Neuronal stem cell (in vitro differentiated cells): ENCODE data around the gene DOK3.
A peak's percentile ranks its signal among the peaks of the same experiment; 100 is the strongest.

Experiments
- DNase-seq: peaks from one replicate; pipeline ENCODE4 v3.0.0-alpha.2; 2013; ENCODE audit warnings: low spot score
- H2AFZ ChIP-seq: one replicate; pipeline ENCODE4 v1.6.1; 2013; ENCODE audit warnings: mild to moderate bottlenecking, low read length, inconsistent platforms
- H2AK5ac ChIP-seq: 2 replicates; pipeline ENCODE4 v1.6.1; 2013; ENCODE audit warnings: low read depth, mild to moderate bottlenecking, inconsistent platforms, low read length, moderate library complexity, mixed read lengths
- H2BK120ac ChIP-seq: 2 replicates; pipeline ENCODE4 v1.6.1; 2013; ENCODE audit warnings: low read depth, mild to moderate bottlenecking, inconsistent platforms, low read length, moderate library complexity, mixed read lengths
- H2BK12ac ChIP-seq: one replicate; pipeline ENCODE4 v1.6.1; 2013; ENCODE audit warnings: low read length, inconsistent platforms
- H2BK15ac ChIP-seq: 2 replicates; pipeline ENCODE4 v1.6.1; 2013; ENCODE audit warnings: mild to moderate bottlenecking, low read length, inconsistent platforms, mixed read lengths
- H2BK5ac ChIP-seq: one replicate; pipeline ENCODE4 v1.6.1; 2013; ENCODE audit warnings: inconsistent platforms, mild to moderate bottlenecking, low read length, moderate library complexity
- H3K14ac ChIP-seq: one replicate; pipeline ENCODE4 v1.6.1; 2013; ENCODE audit warnings: low read length, inconsistent platforms
- H3K18ac ChIP-seq: 2 replicates; pipeline ENCODE4 v1.6.1; 2013; ENCODE audit warnings: low read length, inconsistent platforms
- H3K23ac ChIP-seq: 2 replicates; pipeline ENCODE4 v1.6.1; 2013; ENCODE audit warnings: low read depth, mild to moderate bottlenecking, mixed read lengths, low read length, inconsistent platforms; ENCODE audit not compliant: poor library complexity
- H3K27ac ChIP-seq: replicated peaks from 3 replicates; pipeline ENCODE4 v1.5.1; 2013; ENCODE audit warnings: low read length, inconsistent platforms
- H3K27me3 ChIP-seq, 3 experiments: 2 replicates each; pipeline ENCODE4 v1.6.1; 2013; ENCODE audit warnings: low read length in 3 of 3, mild to moderate bottlenecking in 2 of 3, inconsistent platforms in 1 of 3, low read depth in 1 of 3, mixed read lengths in 1 of 3, moderate library complexity in 1 of 3; ENCODE audit not compliant: control insufficient read depth in 3 of 3, insufficient read depth in 3 of 3
- H3K36me3 ChIP-seq, 2 donors: replicated peaks in 1 of 2; 2 replicates each; pipeline ENCODE4 v1.6.1; 2013; ENCODE audit warnings: low read length in 2 of 2; ENCODE audit not compliant: control insufficient read depth in 2 of 2, insufficient read depth in 2 of 2
- H3K4ac ChIP-seq: 2 replicates; pipeline ENCODE4 v1.6.1; 2013; ENCODE audit warnings: inconsistent platforms, mild to moderate bottlenecking, low read length, moderate library complexity
- H3K4me1 ChIP-seq, 2 donors: 1 replicate in 1 of 2; 2 replicates in 1 of 2; pipeline ENCODE4 v1.6.1; 2013; ENCODE audit warnings: low read length in 2 of 2, low read depth in 1 of 2; ENCODE audit not compliant: control insufficient read depth in 2 of 2, insufficient read depth in 1 of 2
- H3K4me2 ChIP-seq: one replicate; pipeline ENCODE4 v1.6.1; 2013; ENCODE audit warnings: mild to moderate bottlenecking, low read length, inconsistent platforms; ENCODE audit not compliant: insufficient read depth, poor library complexity, severe bottlenecking
- H3K4me3 ChIP-seq, 2 donors: 2 replicates each; pipeline ENCODE4 v1.5.1; 2013; ENCODE audit warnings: low read length in 2 of 2, mild to moderate bottlenecking in 2 of 2, inconsistent platforms in 1 of 2, moderate library complexity in 1 of 2
- H3K79me1 ChIP-seq: one replicate; pipeline ENCODE4 v1.6.1; 2013; ENCODE audit warnings: low read depth, mild to moderate bottlenecking, inconsistent platforms, low read length, moderate library complexity
- H3K9ac ChIP-seq: one replicate; pipeline ENCODE4 v1.6.1; 2013; ENCODE audit warnings: mild to moderate bottlenecking, low read depth, low read length, inconsistent platforms; ENCODE audit not compliant: poor library complexity
- H3K9me3 ChIP-seq, 2 donors: replicated peaks in 1 of 2; 2 replicates each; pipeline versions ENCODE3 to v1.6.1; 2013; ENCODE audit warnings: low read length in 2 of 2, mild to moderate bottlenecking in 2 of 2, inconsistent platforms in 1 of 2, low read depth in 1 of 2, mixed read lengths in 1 of 2, moderate library complexity in 1 of 2; ENCODE audit not compliant: control insufficient read depth in 2 of 2, insufficient read depth in 1 of 2
- H4K8ac ChIP-seq: one replicate; pipeline ENCODE4 v1.6.1; 2013; ENCODE audit warnings: low read depth, mild to moderate bottlenecking, inconsistent platforms, low read length, moderate library complexity
- H4K91ac ChIP-seq: one replicate; pipeline ENCODE4 v1.6.1; 2013; ENCODE audit warnings: low read length, low read depth, mild to moderate bottlenecking, inconsistent platforms; ENCODE audit not compliant: poor library complexity
- WGBS, 2 donors: extraction: QIAGEN DNeasy Blood & Tissue Kit; methylation state at CpG; one replicate each; pipeline ENCODE4 v1.1.7; 2013; ENCODE audit warnings: missing lambda C conversion rate in 2 of 2, mixed read lengths in 1 of 2; ENCODE audit not compliant: insufficient read length in 2 of 2, insufficient replicate concordance in 1 of 2; ENCODE audit errors: extremely low coverage in 2 of 2; 5-methylcytosine and 5-hydroxymethylcytosine counted together

The DOK3 gene

GRCh38 chr5:177478711-177479646 lies 30.6 kb downstream of the DOK3 start:
- H2BK5ac ChIP-seq, result peak overlapping the region; percentile 25
- peaks cover 0 to 1% of the 10 kb centered on the region in 2 donors for H3K9me3 ChIP-seq
- H3K36me3 ChIP-seq, result peaks cover 29 to 44% of the 10 kb centered on the region in 2 donors
- H3K4me1 ChIP-seq, result peaks cover 7 to 12% of the 10 kb centered on the region in 2 donors
- H3K27me3 ChIP-seq, result no peaks in the 10 kb centered on the region
- H3K4me3 ChIP-seq, result no peak overlapping the region
- no peak overlapping the region for H4K8ac ChIP-seq
- H2BK120ac ChIP-seq, result no peak overlapping the region
- H3K4me2 ChIP-seq, result no peak overlapping the region
- H3K14ac ChIP-seq, result no peak overlapping the region
- no CpG with 5 or more reads among the region's 18 CpGs for WGBS, 2 donors
- no peak overlapping the region for H3K4ac ChIP-seq
- no peak overlapping the region for H2BK15ac ChIP-seq
- H3K23ac ChIP-seq, result peak overlapping the region; percentile 74
- H3K9ac ChIP-seq, result peak overlapping the region; percentile 35
- H2AK5ac ChIP-seq, result peak overlapping the region; percentile 7
- DNase-seq, result no peak
- peak overlapping the region; percentile 29 for H3K18ac ChIP-seq
- no peak overlapping the region for H2BK12ac ChIP-seq
- H2AFZ ChIP-seq, result no peak overlapping the region
- H3K27ac ChIP-seq, result no peak overlapping the region
- peaks cover 8% of the 10 kb centered on the region for H3K79me1 ChIP-seq
- no peak overlapping the region for H4K91ac ChIP-seq

DNA sequence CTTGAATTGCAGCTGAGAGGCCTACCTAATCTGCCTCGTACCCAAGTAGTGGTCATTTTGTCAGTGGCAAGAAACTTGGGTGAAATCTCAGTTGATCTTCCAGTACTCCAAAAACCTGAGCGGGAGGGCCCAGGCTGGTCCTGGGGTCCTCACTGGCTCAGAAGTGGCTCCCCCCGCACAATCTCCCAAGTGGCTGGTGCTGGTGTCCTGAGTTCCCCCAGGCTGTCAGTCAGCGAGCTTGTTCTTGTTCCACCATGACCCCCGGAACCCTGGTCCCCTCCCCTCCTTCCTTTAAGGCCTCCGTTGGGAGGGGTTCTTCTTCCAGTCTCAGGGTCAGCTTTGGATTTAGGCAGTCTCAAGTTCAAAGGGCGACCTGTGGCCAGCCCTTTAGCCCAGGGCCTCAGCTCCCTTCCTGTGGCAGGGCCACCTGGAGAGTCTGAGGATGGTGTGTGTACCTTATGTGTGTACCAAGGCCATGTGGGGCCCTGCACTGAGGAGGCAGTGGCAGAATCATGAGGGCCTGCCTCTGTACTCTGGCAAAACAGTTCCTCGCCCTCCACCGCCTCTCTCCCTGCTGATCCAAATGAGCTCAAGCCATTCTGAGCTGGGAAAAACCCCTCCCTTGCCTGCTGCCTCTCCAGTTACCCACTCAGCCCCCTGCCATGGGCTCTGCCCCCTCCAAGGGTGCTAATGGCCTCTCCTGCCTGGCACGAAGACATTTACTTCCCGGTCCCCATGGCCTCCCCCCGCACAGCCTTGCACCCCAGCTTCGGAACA lies 31.7 kb downstream of the DOK3 start:
- Histone ChIP-seq H2AK5ac (no peak overlapping the region), H3K4me2 (no peak overlapping the region), H3K4ac (no peak overlapping the region), H3K36me3 (peaks cover 19 to 34% of the 10 kb centered on the region in 2 donors), H2AFZ (no peak overlapping the region), H2BK12ac (no peak overlapping the region), H3K9ac (no peak overlapping the region), H3K27me3 (no peaks in the 10 kb centered on the region), H3K4me1 (peaks cover 8 to 14% of the 10 kb centered on the region in 2 donors), H3K27ac (no peak overlapping the region), H4K8ac (no peak overlapping the region), H3K23ac (no peak overlapping the region), H3K18ac (no peak overlapping the region), H2BK5ac (peak overlapping the region; percentile 42), H2BK15ac (no peak overlapping the region), H2BK120ac (no peak overlapping the region), H3K4me3 (no peak overlapping the region), H3K9me3 (peaks cover 0 to 1% of the 10 kb centered on the region in 2 donors), H3K14ac (no peak overlapping the region), H3K79me1 (peaks cover 7% of the 10 kb centered on the region), H4K91ac (no peak overlapping the region)
- WGBS, 2 donors, result no CpG with 5 or more reads among the region's 13 CpGs
- no peak for DNase-seq

DNA sequence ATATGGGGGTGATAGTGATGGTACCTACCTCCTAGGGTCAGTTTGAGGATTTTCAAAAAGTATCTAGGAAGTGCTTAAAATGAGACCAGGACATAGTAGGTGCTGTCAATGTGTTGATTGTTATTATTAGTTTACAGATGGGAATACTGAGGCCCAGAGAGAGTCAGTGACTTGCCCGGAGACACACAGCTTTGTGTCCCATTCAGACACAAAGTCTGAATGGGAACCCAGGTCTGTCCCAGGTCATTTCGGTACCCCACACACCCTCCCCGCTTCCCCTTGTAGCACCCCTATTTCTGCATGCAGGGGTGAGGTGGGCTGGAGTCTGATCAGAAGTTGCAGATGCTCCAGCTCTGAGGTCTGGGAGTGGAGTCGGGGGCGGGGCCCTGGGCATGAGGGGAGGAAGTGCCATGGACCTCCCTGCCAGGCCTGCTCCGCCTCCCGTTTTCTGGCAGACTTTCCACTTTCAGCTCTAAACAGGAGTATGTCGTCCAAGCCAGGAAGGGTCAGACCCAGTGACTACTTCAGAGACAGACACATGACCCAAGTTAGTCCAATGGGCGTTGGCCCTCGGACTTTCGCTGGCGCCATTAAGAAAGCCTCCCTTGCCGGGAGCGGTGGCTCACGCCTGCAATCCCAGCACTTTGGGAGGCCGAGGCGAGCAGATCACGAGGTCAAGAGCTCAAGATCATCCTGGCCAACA lies 32.9 kb downstream of the DOK3 start:
- Histone ChIP-seq H4K91ac (no peak overlapping the region), H3K9me3 (peaks cover 0 to 1% of the 10 kb centered on the region in 2 donors), H2AK5ac (no peak overlapping the region), H3K9ac (no peak overlapping the region), H3K18ac (no peak overlapping the region), H3K27ac (no peak overlapping the region), H3K79me1 (peaks cover 8% of the 10 kb centered on the region), H2BK12ac (no peak overlapping the region), H3K23ac (no peak overlapping the region), H3K4ac (no peak overlapping the region), H3K4me2 (no peak overlapping the region), H4K8ac (no peak overlapping the region), H3K4me1 (peaks cover 14 to 22% of the 10 kb centered on the region in 2 donors), H3K4me3 (no peak overlapping the region), H3K36me3 (peaks cover 17 to 31% of the 10 kb centered on the region in 2 donors), H3K27me3 (no peaks in the 10 kb centered on the region), H2BK15ac (no peak overlapping the region), H2BK120ac (no peak overlapping the region), H3K14ac (no peak overlapping the region), H2AFZ (no peak overlapping the region), H2BK5ac (no peak overlapping the region)
- no peak for DNase-seq
- WGBS, 2 donors, result no CpG with 5 or more reads among the region's 18 CpGs
